Keratinocyte (primary cell): ENCODE data around the gene SLC1A4. TPM values are rescaled to one million over a fixed set of nuclear protein-coding genes. Genes with fewer than 3 reads are reported as not detected.

ENCODE experiments used
- DNase-seq: peaks from one replicate; pipeline ENCODE4 v3.0.0-alpha.2; 2011; ENCODE audit warnings: low read depth, missing footprints, low spot score
- FAIRE-seq: peaks from 2 replicates; lab custom pipeline; 2011; peaks lifted over from hg19 to GRCh38; lab: Jason Lieb, UNC
- H2AFZ ChIP-seq: 2 replicates; pipeline ENCODE4 v1.6.0; 2012; ENCODE audit warnings: low read length, control low read depth, inconsistent platforms; ENCODE audit not compliant: control insufficient read depth
- H3K27ac ChIP-seq: 2 replicates; pipeline ENCODE4 v1.5.1; 2011; ENCODE audit warnings: low read length; ENCODE audit not compliant: control insufficient read depth, insufficient read depth
- H3K27me3 ChIP-seq: 3 replicates; pipeline ENCODE4 v1.6.0; 2011; ENCODE audit warnings: low read length; ENCODE audit not compliant: control insufficient read depth, insufficient read depth; ENCODE audit errors: extremely low read depth
- H3K36me3 ChIP-seq, 2 experiments: 2 replicates in 1 of 2; 3 replicates in 1 of 2; pipeline ENCODE4 v1.5.1; 2011; ENCODE audit warnings: low read length in 2 of 2, mild to moderate bottlenecking in 1 of 2; ENCODE audit not compliant: control insufficient read depth in 2 of 2, insufficient read depth in 2 of 2; ENCODE audit errors: extremely low read depth in 1 of 2
- H3K4me1 ChIP-seq: 3 replicates; pipeline ENCODE4 v1.5.1; 2011; ENCODE audit warnings: low read length; ENCODE audit not compliant: control insufficient read depth, insufficient read depth; ENCODE audit errors: extremely low read depth
- H3K4me2 ChIP-seq: 3 replicates; pipeline ENCODE4 v1.6.0; 2011; ENCODE audit warnings: low read depth, low read length; ENCODE audit not compliant: control insufficient read depth, insufficient read depth; ENCODE audit errors: extremely low read depth
- H3K4me3 ChIP-seq, 3 experiments: fragments of 200-600 bp in 1 of 3; sonication (generic) in 1 of 3; 2 replicates in 2 of 3; 3 replicates in 1 of 3; pipeline ENCODE4 v1.5.1; 2011 to 2016; ENCODE audit warnings: low read length in 3 of 3, mild to moderate bottlenecking in 3 of 3, control low read depth in 2 of 3, inconsistent platforms in 1 of 3, low read depth in 1 of 3, mixed read lengths in 1 of 3, mixed run types in 1 of 3, moderate library complexity in 1 of 3; ENCODE audit not compliant: control insufficient read depth in 2 of 3, insufficient read depth in 2 of 3; ENCODE audit errors: extremely low read depth in 1 of 3
- H3K79me2 ChIP-seq: 2 replicates; pipeline ENCODE4 v1.6.0; 2012; ENCODE audit warnings: low read length; ENCODE audit not compliant: control insufficient read depth, insufficient read depth
- H3K9ac ChIP-seq: 3 replicates; pipeline ENCODE4 v1.6.0; 2011; ENCODE audit warnings: low read length; ENCODE audit not compliant: control insufficient read depth, insufficient read depth; ENCODE audit errors: extremely low read depth
- H3K9me1 ChIP-seq: 3 replicates; pipeline ENCODE4 v1.6.0; 2011; ENCODE audit warnings: low read length; ENCODE audit not compliant: control insufficient read depth, insufficient read depth; ENCODE audit errors: extremely low read depth
- H3K9me3 ChIP-seq: 2 replicates; pipeline ENCODE4 v1.5.1; 2012; ENCODE audit warnings: low read depth, low read length; ENCODE audit not compliant: control insufficient read depth
- H4K20me1 ChIP-seq: 3 replicates; pipeline ENCODE4 v1.6.0; 2011; ENCODE audit warnings: low read length; ENCODE audit not compliant: control insufficient read depth, insufficient read depth; ENCODE audit errors: extremely low read depth
- CTCF ChIP-seq, 3 experiments: IDR thresholded peaks in 1 of 3; conservative IDR thresholded peaks in 1 of 3; optimal IDR thresholded peaks in 1 of 3; 2 replicates in 2 of 3; 3 replicates in 1 of 3; pipeline versions ENCODE3 to v1.5.1; 2011; ENCODE audit warnings: low read length in 3 of 3, mild to moderate bottlenecking in 3 of 3, moderate library complexity in 2 of 3, control low read depth in 1 of 3, inconsistent platforms in 1 of 3; ENCODE audit not compliant: insufficient read depth in 2 of 3; ENCODE audit errors: extremely low read depth in 1 of 3
- EZH2 ChIP-seq: IDR thresholded peaks from one replicate; pipeline ENCODE4 v1.6.1; 2012; ENCODE audit warnings: inconsistent platforms, mild to moderate bottlenecking, low read length, moderate library complexity
- dilution Hi-C: fragments of 300-500 bp; cut with MboI; formaldehyde crosslinking; loops from one replicate; pipeline ENCODE4 v1.7.0; 2020; ENCODE audit warnings: low sequenced_read_pairs; ENCODE audit not compliant: extremely low pct_ligation_motif_present
- polyA plus RNA-seq, 5 experiments: library from polyadenylated mRNA; depleted of rRNA in 3 of 5; stranded (reverse) in 3 of 5; stranded (forward) in 1 of 5; unstranded in 1 of 5; fragments of >200 nt; gene quantifications; 1 replicate in 1 of 5; 2 replicates in 3 of 5; 3 replicates in 1 of 5; pipeline versions ENCODE4 v1.2.1 to v1.2.3, GENCODE V29; 2011 to 2012; ENCODE audit warnings: missing spikeins in 2 of 5, low read depth in 1 of 5, low replicate concordance in 1 of 5

SLC1A4 gene
- polyA plus RNA-seq, 1 donor (not counting 4 experiments of a cell fraction or from before 2014, with no cell fraction given) = 8.2 TPM

- TF ChIP-seq CTCF (optimal IDR thresholded peaks at IDR 0.05 in 1 of 3, IDR thresholded peaks at IDR 0.05 in 1 of 3, conservative IDR thresholded peaks at IDR 0.05 in 1 of 3; ENCODE audit: extremely low read depth in 1 of 3, insufficient read depth in 2 of 3, low read length in 3 of 3) = peak in 1 of 3 experiments; percentile 12
- TF ChIP-seq EZH2 = no peak
- dilution Hi-C loops = no loop called here
- no peaks in the 10 kb centered on the region for H3K36me3 ChIP-seq
- no peak overlapping the region for H3K9ac ChIP-seq
- H3K4me3 ChIP-seq = no peak overlapping the region
- no peaks in the 10 kb centered on the region for H3K9me1 ChIP-seq
- peaks cover 28% of the 10 kb centered on the region for H3K4me1 ChIP-seq
- peak overlapping the region; percentile 14 for H3K4me2 ChIP-seq
- H3K27ac ChIP-seq = no peak overlapping the region
- DNase-seq (no peak), FAIRE-seq (no peak)
- H4K20me1 ChIP-seq = no peaks in the 10 kb centered on the region
- no peaks in the 10 kb centered on the region for H3K79me2 ChIP-seq
- no peak overlapping the region for H2AFZ ChIP-seq
- H3K27me3 ChIP-seq = no peaks in the 10 kb centered on the region
- no peaks in the 10 kb centered on the region for H3K9me3 ChIP-seq
Measured at GRCh38 chr2:64978514-64979268, 10.5 kb upstream of the SLC1A4 start.

- Histone ChIP-seq H2AFZ (peak overlapping the region; percentile 37), H3K9me1 (no peaks in the 10 kb centered on the region), H3K27me3 (no peaks in the 10 kb centered on the region), H3K4me1 (peaks cover 28% of the 10 kb centered on the region), H3K4me2 (peak overlapping the region; percentile 41), H3K36me3 (no peaks in the 10 kb centered on the region), H4K20me1 (no peaks in the 10 kb centered on the region), H3K27ac (peak overlapping the region; percentile 14), H3K9me3 (no peaks in the 10 kb centered on the region), H3K4me3 (no peak overlapping the region), H3K79me2 (no peaks in the 10 kb centered on the region), H3K9ac (no peak overlapping the region)
- FAIRE-seq = peak; percentile 67
- TF ChIP-seq CTCF (optimal IDR thresholded peaks at IDR 0.05 in 1 of 3, IDR thresholded peaks at IDR 0.05 in 1 of 3, conservative IDR thresholded peaks at IDR 0.05 in 1 of 3; ENCODE audit: extremely low read depth in 1 of 3, insufficient read depth in 2 of 3, low read length in 3 of 3) = no peak
- no peak for TF ChIP-seq EZH2
- DNase-seq = peak; percentile 87
- dilution Hi-C loops = no loop called here
Measured at GRCh38 chr2:64979744-64980143, 9.5 kb upstream of the SLC1A4 start.
